ENCODE measurements around the gene ADD2.

Gene ADD2

GRCh38 chr2:70711191-70711590 lies 56.8 kb downstream of the ADD2 start:
- Histone ChIP-seq H3K9ac (ENCODE audit: low read length) (no peak overlapping the region), H2BK5ac (ENCODE audit: low read depth, low read length, poor library complexity, severe bottlenecking) (no peak overlapping the region), H2AK5ac (ENCODE audit: low read length, severe bottlenecking) (no peak overlapping the region), H3K4me2 (ENCODE audit: low read length, poor library complexity, severe bottlenecking) (no peak overlapping the region), H3K9me3 (ENCODE audit: control insufficient read depth, low read length) (no peaks in the 10 kb centered on the region), H3K14ac (ENCODE audit: low read length in 2 of 2) (no peak overlapping the region), H4K91ac (ENCODE audit: low read length) (no peak overlapping the region), H4K8ac (ENCODE audit: low read length) (no peak overlapping the region), H3K27ac (ENCODE audit: low read length, poor library complexity, severe bottlenecking) (no peak overlapping the region), H3K4ac (ENCODE audit: low read depth in 1 of 2, low read length in 2 of 2) (no peak overlapping the region), H3K79me1 (replicated peaks; ENCODE audit: low read length, poor library complexity, severe bottlenecking) (no peaks in the 10 kb centered on the region), H2BK120ac (ENCODE audit: low read depth, low read length) (no peak overlapping the region), H3K23ac (ENCODE audit: low read length in 2 of 2) (no peak overlapping the region), H2AFZ (ENCODE audit: low read depth, low read length) (no peak overlapping the region), H3K36me3 (ENCODE audit: control insufficient read depth in 1 of 2, insufficient read depth in 2 of 2, low read depth in 1 of 2, low read length in 2 of 2) (no peaks in the 10 kb centered on the region), H2BK15ac (ENCODE audit: low read depth, poor library complexity, severe bottlenecking) (no peak overlapping the region), H2BK12ac (ENCODE audit: low read length in 2 of 2) (no peak overlapping the region), H3K27me3 (ENCODE audit: control insufficient read depth in 1 of 2, insufficient read depth in 1 of 2, low read length in 2 of 2) (peaks cover 13 to 16% of the 10 kb centered on the region in 2 experiments), H3K4me3 (ENCODE audit: insufficient read depth in 1 of 2, low read depth in 1 of 2, low read length in 2 of 2) (no peak overlapping the region), H3K18ac (ENCODE audit: low read depth in 1 of 2, low read length in 2 of 2) (no peak overlapping the region), H3K4me1 (ENCODE audit: control insufficient read depth, insufficient read depth, low read depth, low read length) (no peaks in the 10 kb centered on the region)
- no peak for DNase-seq
- WGBS = 63% methylated on average over 1 of the region's 1 CpG

- Histone ChIP-seq H3K4me1 (ENCODE audit: control insufficient read depth, insufficient read depth, low read depth, low read length) (no peaks in the 10 kb centered on the region), H4K8ac (ENCODE audit: low read length) (no peak overlapping the region), H2AFZ (ENCODE audit: low read depth, low read length) (no peak overlapping the region), H3K4me2 (ENCODE audit: low read length, poor library complexity, severe bottlenecking) (no peak overlapping the region), H2AK5ac (ENCODE audit: low read length, severe bottlenecking) (no peak overlapping the region), H3K14ac (ENCODE audit: low read length in 2 of 2) (no peak overlapping the region), H3K27ac (ENCODE audit: low read length, poor library complexity, severe bottlenecking) (no peak overlapping the region), H3K9ac (ENCODE audit: low read length) (no peak overlapping the region), H3K79me1 (replicated peaks; ENCODE audit: low read length, poor library complexity, severe bottlenecking) (no peaks in the 10 kb centered on the region), H3K23ac (ENCODE audit: low read length in 2 of 2) (no peak overlapping the region), H3K27me3 (ENCODE audit: control insufficient read depth in 1 of 2, insufficient read depth in 1 of 2, low read length in 2 of 2) (peaks cover 7 to 10% of the 10 kb centered on the region in 2 experiments), H2BK12ac (ENCODE audit: low read length in 2 of 2) (no peak overlapping the region), H4K91ac (ENCODE audit: low read length) (no peak overlapping the region), H3K18ac (ENCODE audit: low read depth in 1 of 2, low read length in 2 of 2) (no peak overlapping the region), H2BK15ac (ENCODE audit: low read depth, poor library complexity, severe bottlenecking) (no peak overlapping the region), H3K9me3 (ENCODE audit: control insufficient read depth, low read length) (no peaks in the 10 kb centered on the region), H3K4ac (ENCODE audit: low read depth in 1 of 2, low read length in 2 of 2) (no peak overlapping the region), H2BK120ac (ENCODE audit: low read depth, low read length) (no peak overlapping the region), H3K36me3 (ENCODE audit: control insufficient read depth in 1 of 2, insufficient read depth in 2 of 2, low read depth in 1 of 2, low read length in 2 of 2) (no peaks in the 10 kb centered on the region), H2BK5ac (ENCODE audit: low read depth, low read length, poor library complexity, severe bottlenecking) (no peak overlapping the region), H3K4me3 (ENCODE audit: insufficient read depth in 1 of 2, low read depth in 1 of 2, low read length in 2 of 2) (no peak overlapping the region)
- WGBS = 92% methylated on average over 3 of the region's 3 CpGs
- no peak for DNase-seq
Observed at GRCh38 chr2:70710038-70710690, 57.8 kb downstream of the ADD2 start.

- Histone ChIP-seq H3K27ac (ENCODE audit: low read length, poor library complexity, severe bottlenecking) (no peak overlapping the region), H2BK5ac (ENCODE audit: low read depth, low read length, poor library complexity, severe bottlenecking) (no peak overlapping the region), H3K9ac (ENCODE audit: low read length) (no peak overlapping the region), H2BK12ac (ENCODE audit: low read length in 2 of 2) (no peak overlapping the region), H3K14ac (ENCODE audit: low read length in 2 of 2) (no peak overlapping the region), H3K9me3 (ENCODE audit: control insufficient read depth, low read length) (no peaks in the 10 kb centered on the region), H3K18ac (ENCODE audit: low read depth in 1 of 2, low read length in 2 of 2) (no peak overlapping the region), H2AK5ac (ENCODE audit: low read length, severe bottlenecking) (no peak overlapping the region), H3K4ac (ENCODE audit: low read depth in 1 of 2, low read length in 2 of 2) (no peak overlapping the region), H4K8ac (ENCODE audit: low read length) (no peak overlapping the region), H3K27me3 (ENCODE audit: control insufficient read depth in 1 of 2, insufficient read depth in 1 of 2, low read length in 2 of 2) (peaks cover 4 to 6% of the 10 kb centered on the region in 2 experiments), H4K91ac (ENCODE audit: low read length) (no peak overlapping the region), H2BK120ac (ENCODE audit: low read depth, low read length) (no peak overlapping the region), H3K4me2 (ENCODE audit: low read length, poor library complexity, severe bottlenecking) (no peak overlapping the region), H3K23ac (ENCODE audit: low read length in 2 of 2) (no peak overlapping the region), H3K4me1 (ENCODE audit: control insufficient read depth, insufficient read depth, low read depth, low read length) (no peaks in the 10 kb centered on the region), H2AFZ (ENCODE audit: low read depth, low read length) (no peak overlapping the region), H3K4me3 (ENCODE audit: insufficient read depth in 1 of 2, low read depth in 1 of 2, low read length in 2 of 2) (peak overlapping the region in 1 of 2 experiments; percentile 10), H3K79me1 (replicated peaks; ENCODE audit: low read length, poor library complexity, severe bottlenecking) (no peaks in the 10 kb centered on the region), H2BK15ac (ENCODE audit: low read depth, poor library complexity, severe bottlenecking) (no peak overlapping the region), H3K36me3 (ENCODE audit: control insufficient read depth in 1 of 2, insufficient read depth in 2 of 2, low read depth in 1 of 2, low read length in 2 of 2) (no peaks in the 10 kb centered on the region)
- no peak for DNase-seq
- 86% methylated on average over 9 of the region's 9 CpGs for WGBS
Observed at GRCh38 chr2:70709275-70710037, 58.5 kb downstream of the ADD2 start.

GRCh38 chr2:70708376-70709199 lies 59.4 kb downstream of the ADD2 start:
- Histone ChIP-seq H3K27me3 (ENCODE audit: control insufficient read depth in 1 of 2, insufficient read depth in 1 of 2, low read length in 2 of 2) (peaks cover 0 to 9% of the 10 kb centered on the region in 2 experiments), H3K23ac (ENCODE audit: low read length in 2 of 2) (no peak overlapping the region), H2AFZ (ENCODE audit: low read depth, low read length) (no peak overlapping the region), H3K36me3 (ENCODE audit: control insufficient read depth in 1 of 2, insufficient read depth in 2 of 2, low read depth in 1 of 2, low read length in 2 of 2) (no peaks in the 10 kb centered on the region), H3K4ac (ENCODE audit: low read depth in 1 of 2, low read length in 2 of 2) (no peak overlapping the region), H3K9ac (ENCODE audit: low read length) (peak overlapping the region; percentile 21), H3K9me3 (ENCODE audit: control insufficient read depth, low read length) (no peaks in the 10 kb centered on the region), H3K4me2 (ENCODE audit: low read length, poor library complexity, severe bottlenecking) (no peak overlapping the region), H4K8ac (ENCODE audit: low read length) (no peak overlapping the region), H2BK120ac (ENCODE audit: low read depth, low read length) (no peak overlapping the region), H3K18ac (ENCODE audit: low read depth in 1 of 2, low read length in 2 of 2) (no peak overlapping the region), H2BK5ac (ENCODE audit: low read depth, low read length, poor library complexity, severe bottlenecking) (no peak overlapping the region), H2AK5ac (ENCODE audit: low read length, severe bottlenecking) (no peak overlapping the region), H2BK12ac (ENCODE audit: low read length in 2 of 2) (no peak overlapping the region), H3K4me1 (ENCODE audit: control insufficient read depth, insufficient read depth, low read depth, low read length) (no peaks in the 10 kb centered on the region), H3K27ac (ENCODE audit: low read length, poor library complexity, severe bottlenecking) (no peak overlapping the region), H3K79me1 (replicated peaks; ENCODE audit: low read length, poor library complexity, severe bottlenecking) (no peaks in the 10 kb centered on the region), H2BK15ac (ENCODE audit: low read depth, poor library complexity, severe bottlenecking) (no peak overlapping the region), H3K4me3 (ENCODE audit: insufficient read depth in 1 of 2, low read depth in 1 of 2, low read length in 2 of 2) (no peak overlapping the region), H4K91ac (ENCODE audit: low read length) (no peak overlapping the region), H3K14ac (ENCODE audit: low read length in 2 of 2) (no peak overlapping the region)
- no peak for DNase-seq
- WGBS = 73% methylated on average over 3 of the region's 3 CpGs

All from mesenchymal stem cell (in vitro differentiated cells and primary cell).